Measurements from ENCODE around the gene SERPIND1.

DNA sequence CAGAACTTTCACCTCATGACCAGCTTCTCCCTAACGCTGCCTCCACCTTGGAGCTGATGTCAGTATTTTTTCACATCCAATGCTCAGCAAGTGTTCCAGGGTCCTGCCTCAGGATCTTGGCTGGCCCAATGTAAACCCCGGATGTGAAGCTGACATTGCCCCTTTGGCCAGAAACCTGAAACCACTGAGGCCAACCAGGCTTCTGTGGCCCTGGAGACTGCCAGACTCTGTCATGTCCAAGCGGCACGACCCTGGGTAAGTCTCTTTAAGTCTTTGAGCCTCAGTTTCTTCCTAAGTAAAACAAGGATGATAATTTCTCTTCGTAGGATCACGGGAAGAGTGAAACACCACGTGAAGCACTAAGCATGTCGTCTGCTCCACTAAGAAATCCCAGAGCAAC is 22.8 kb downstream of the SERPIND1 start:
- TF ChIP-seq POLR2A (IDR thresholded peaks at IDR 0.05), result no peak
- TF ChIP-seq, protein P1, sequence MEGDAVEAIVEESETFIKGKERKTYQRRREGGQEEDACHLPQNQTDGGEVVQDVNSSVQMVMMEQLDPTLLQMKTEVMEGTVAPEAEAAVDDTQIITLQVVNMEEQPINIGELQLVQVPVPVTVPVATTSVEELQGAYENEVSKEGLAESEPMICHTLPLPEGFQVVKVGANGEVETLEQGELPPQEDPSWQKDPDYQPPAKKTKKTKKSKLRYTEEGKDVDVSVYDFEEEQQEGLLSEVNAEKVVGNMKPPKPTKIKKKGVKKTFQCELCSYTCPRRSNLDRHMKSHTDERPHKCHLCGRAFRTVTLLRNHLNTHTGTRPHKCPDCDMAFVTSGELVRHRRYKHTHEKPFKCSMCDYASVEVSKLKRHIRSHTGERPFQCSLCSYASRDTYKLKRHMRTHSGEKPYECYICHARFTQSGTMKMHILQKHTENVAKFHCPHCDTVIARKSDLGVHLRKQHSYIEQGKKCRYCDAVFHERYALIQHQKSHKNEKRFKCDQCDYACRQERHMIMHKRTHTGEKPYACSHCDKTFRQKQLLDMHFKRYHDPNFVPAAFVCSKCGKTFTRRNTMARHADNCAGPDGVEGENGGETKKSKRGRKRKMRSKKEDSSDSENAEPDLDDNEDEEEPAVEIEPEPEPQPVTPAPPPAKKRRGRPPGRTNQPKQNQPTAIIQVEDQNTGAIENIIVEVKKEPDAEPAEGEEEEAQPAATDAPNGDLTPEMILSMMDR (IDR thresholded peaks at IDR 0.05), result no peak
- no peak for TF ChIP-seq EP300 (IDR thresholded peaks at IDR 0.05)

Data from upper lobe of left lung (tissue), 4 donors.